GM12878 (cell line): ENCODE results near the gene MOK. TPM values are rescaled to one million over a fixed set of nuclear protein-coding genes. Genes with fewer than 3 reads are reported as not detected.

ENCODE experiments used
- BACH1 ChIP-seq: fragments of 450-650 bp; IDR thresholded peaks from 2 replicates; pipeline ENCODE4 v1.6.1; 2017; ENCODE audit warnings: mild to moderate bottlenecking, borderline replicate concordance
- CEBPB ChIP-seq, 2 experiments: fragments of 150-350 bp in 1 of 2; IDR thresholded peaks; 2 replicates each; pipeline ENCODE4 v1.6.1; 2012 to 2014; ENCODE audit warnings: low read depth in 2 of 2, low read length in 2 of 2, borderline replicate concordance in 1 of 2, inconsistent platforms in 1 of 2
- CHD2 ChIP-seq: IDR thresholded peaks from 2 replicates; pipeline ENCODE4 v1.6.1; 2011; ENCODE audit warnings: low read depth, low read length, improper control_type of control experiment, borderline replicate concordance
- IRF4 ChIP-seq: IDR thresholded peaks from 2 replicates; pipeline ENCODE4 v1.6.1; 2011; ENCODE audit warnings: low read depth, low read length
- PAX5 ChIP-seq: IDR thresholded peaks from 2 replicates; pipeline ENCODE4 v1.6.1; 2011; ENCODE audit warnings: low read depth, low read length, borderline replicate concordance
- POLR2A ChIP-seq: IDR thresholded peaks from 2 replicates; pipeline ENCODE4 v1.6.1; 2011; ENCODE audit warnings: low read depth, mild to moderate bottlenecking, low read length
- ZSCAN29 ChIP-seq: fragments of 450-650 bp; IDR thresholded peaks from 2 replicates; pipeline ENCODE4 v1.6.1; 2017; ENCODE audit warnings: mild to moderate bottlenecking, moderate library complexity
- polyA plus RNA-seq, 11 experiments: library from polyadenylated mRNA; depleted of rRNA in 4 of 11; unstranded in 6 of 11; stranded (reverse) in 5 of 11; fragments of >200 nt; fragmentation: Nextera tagmentation in 4 of 11; fragmentation: Illumina TruSeq in 1 of 11; extraction: Ambion mirVana in 4 of 11; extraction: Trizol in 1 of 11; gene quantifications; 1 replicate in 1 of 11; 2 replicates in 10 of 11; pipeline versions ENCODE4 v1.2.1 to v1.2.3, GENCODE V29; 2011 to 2016; ENCODE audit warnings: inconsistent platforms in 2 of 11, missing spikeins in 2 of 11, low read depth in 1 of 11
- total RNA-seq, 4 experiments: library from RNA; depleted of rRNA in 3 of 4; stranded (reverse); fragments of >200 nt in 3 of 4; fragmentation: Illumina TruSeq in 1 of 4; extraction: Trizol in 1 of 4; gene quantifications; 2 replicates each; pipeline versions ENCODE4 v1.2.1 to v1.2.3, GENCODE V29; 2013 to 2021
- TF ChIP-seq, protein P1 (sequence below): fragments of 450-650 bp; formaldehyde crosslinking; IDR thresholded peaks from 2 replicates; pipeline ENCODE4 v1.4.0; 2022; ENCODE audit warnings: mild to moderate bottlenecking, moderate library complexity
- TF ChIP-seq, protein P2 (sequence below): IDR thresholded peaks from 2 replicates; pipeline ENCODE4 v1.6.1; 2011; ENCODE audit warnings: low read depth, low read length, improper control_type of control experiment, borderline replicate concordance

The MOK gene
- total and polyA plus RNA-seq, 10 of the 15 experiments (the other 5 are each of a cell fraction or from before 2014, with no cell fraction given): 0.10 to 3.0 (median 1.4) TPM

DNA sequence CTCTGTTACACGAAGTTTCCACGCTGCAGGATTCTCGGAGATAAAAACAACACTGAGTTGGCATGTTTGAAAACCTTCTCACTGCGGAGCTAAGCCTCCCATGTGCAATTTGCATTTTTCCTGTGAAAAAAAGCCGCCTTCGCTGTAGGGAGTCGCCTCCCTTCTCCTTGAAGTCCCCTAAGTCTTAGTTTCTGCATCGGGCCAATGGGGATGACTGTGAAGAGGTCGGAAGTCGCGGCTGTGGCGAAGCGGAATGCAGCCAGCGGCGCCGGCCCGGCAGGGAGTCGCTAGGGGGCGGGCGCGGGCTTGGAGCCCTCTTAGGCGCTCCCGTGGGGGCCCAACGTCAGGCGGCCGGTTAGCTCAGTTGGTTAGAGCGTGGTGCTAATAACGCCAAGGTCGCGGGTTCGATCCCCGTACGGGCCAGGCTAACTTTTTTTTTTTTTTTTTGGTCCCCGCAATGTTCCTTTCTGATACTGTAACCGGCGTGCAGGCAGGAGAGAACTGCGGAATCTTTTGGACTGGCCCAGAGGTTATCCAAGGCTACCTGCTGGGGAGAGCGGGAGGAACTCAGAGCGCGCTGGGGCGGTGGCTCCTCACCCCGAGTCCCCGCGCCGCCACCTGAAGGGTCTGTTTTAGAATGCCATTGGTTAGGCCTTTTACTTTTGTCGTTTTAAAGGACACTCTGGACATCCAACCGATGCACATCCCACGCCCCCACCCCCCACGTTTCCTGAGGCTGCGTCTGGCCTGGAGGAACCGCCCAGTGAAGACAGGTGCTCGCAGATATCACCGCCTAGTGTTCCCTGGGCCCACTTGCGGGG is 12.0 kb upstream of the MOK start (continued):
- TF ChIP-seq, protein P1, sequence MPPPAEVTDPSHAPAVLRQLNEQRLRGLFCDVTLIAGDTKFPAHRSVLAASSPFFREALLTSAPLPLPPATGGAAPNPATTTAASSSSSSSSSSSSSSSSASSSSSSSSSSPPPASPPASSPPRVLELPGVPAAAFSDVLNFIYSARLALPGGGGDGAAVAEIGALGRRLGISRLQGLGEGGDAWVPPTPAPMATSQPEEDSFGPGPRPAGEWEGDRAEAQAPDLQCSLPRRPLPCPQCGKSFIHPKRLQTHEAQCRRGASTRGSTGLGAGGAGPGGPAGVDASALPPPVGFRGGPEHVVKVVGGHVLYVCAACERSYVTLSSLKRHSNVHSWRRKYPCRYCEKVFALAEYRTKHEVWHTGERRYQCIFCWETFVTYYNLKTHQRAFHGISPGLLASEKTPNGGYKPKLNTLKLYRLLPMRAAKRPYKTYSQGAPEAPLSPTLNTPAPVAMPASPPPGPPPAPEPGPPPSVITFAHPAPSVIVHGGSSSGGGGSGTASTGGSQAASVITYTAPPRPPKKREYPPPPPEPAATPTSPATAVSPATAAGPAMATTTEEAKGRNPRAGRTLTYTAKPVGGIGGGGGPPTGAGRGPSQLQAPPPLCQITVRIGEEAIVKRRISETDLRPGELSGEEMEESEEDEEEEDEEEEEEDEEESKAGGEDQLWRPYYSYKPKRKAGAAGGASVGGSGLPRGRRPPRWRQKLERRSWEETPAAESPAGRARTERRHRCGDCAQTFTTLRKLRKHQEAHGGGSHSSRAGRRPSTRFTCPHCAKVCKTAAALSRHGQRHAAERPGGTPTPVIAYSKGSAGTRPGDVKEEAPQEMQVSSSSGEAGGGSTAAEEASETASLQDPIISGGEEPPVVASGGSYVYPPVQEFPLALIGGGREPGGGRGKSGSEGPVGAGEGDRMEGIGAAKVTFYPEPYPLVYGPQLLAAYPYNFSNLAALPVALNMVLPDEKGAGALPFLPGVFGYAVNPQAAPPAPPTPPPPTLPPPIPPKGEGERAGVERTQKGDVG (CRISPR knock-in tag): no peak
- TF ChIP-seq BACH1: peak; percentile 31; the same call in 1 of the 2 replicates
- peak; percentile 27; the same call in 1 of the 2 replicates for TF ChIP-seq CHD2
- TF ChIP-seq CEBPB (IDR thresholded peaks at IDR 0.05; ENCODE audit: borderline replicate concordance in 1 of 2, low read depth in 2 of 2, low read length in 2 of 2): no peak
- TF ChIP-seq PAX5: no peak
- TF ChIP-seq ZSCAN29: peak; percentile 92
- TF ChIP-seq IRF4: peak; percentile 24; the same call in 1 of the 2 replicates
- TF ChIP-seq POLR2A: no peak
- TF ChIP-seq, protein P2, sequence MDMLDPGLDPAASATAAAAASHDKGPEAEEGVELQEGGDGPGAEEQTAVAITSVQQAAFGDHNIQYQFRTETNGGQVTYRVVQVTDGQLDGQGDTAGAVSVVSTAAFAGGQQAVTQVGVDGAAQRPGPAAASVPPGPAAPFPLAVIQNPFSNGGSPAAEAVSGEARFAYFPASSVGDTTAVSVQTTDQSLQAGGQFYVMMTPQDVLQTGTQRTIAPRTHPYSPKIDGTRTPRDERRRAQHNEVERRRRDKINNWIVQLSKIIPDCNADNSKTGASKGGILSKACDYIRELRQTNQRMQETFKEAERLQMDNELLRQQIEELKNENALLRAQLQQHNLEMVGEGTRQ: no peak
